ENCODE data around the gene KLHDC9.

- TF ChIP-seq SREBF1 (IDR thresholded peaks at IDR 0.05; ENCODE audit: borderline replicate concordance, low read depth, low read length) (no peak), ZNF143 (CRISPR knock-in tag; IDR thresholded peaks at IDR 0.05) (no peak), POLR2A (conservative IDR thresholded peaks at IDR 0.05) (no peak), ATF7 (IDR thresholded peaks at IDR 0.05) (no peak), SMC3 (conservative IDR thresholded peaks at IDR 0.05; ENCODE audit: insufficient read depth, low read depth, low read length) (no peak), CREM (IDR thresholded peaks at IDR 0.05; ENCODE audit: low read depth) (no peak), ERF (CRISPR knock-in tag; IDR thresholded peaks at IDR 0.05) (no peak), TSHZ1 (CRISPR knock-in tag; IDR thresholded peaks at IDR 0.05) (no peak), EP300 (IDR thresholded peaks at IDR 0.05; ENCODE audit: low read length) (no peak), ZBTB11 (CRISPR knock-in tag; IDR thresholded peaks at IDR 0.05) (peak in 1 of 3 experiments; percentile 50; a peak in 2 of 6 replicates), POLR2AphosphoS5 (IDR thresholded peaks at IDR 0.05; ENCODE audit: control insufficient read depth, insufficient read depth, low read depth, low read length) (no peak)
Measured at GRCh38 chr1:161133220-161133740, 35.1 kb downstream of the KLHDC9 start.

Data from K562 (cell line).